Activated T-helper 2 cell treated with anti-CD3 and anti-CD28 coated beads, Interferon-gamma antibody, Interleukin-2, Interleukin-4, amounts not matched to agents 10 μg/mL and 5 μg/mL and 100 μg/mL, durations not matched to agents 14 hours and 24 hours and 36 hours (primary cell): ENCODE measurements around the gene MYBL2. TPM values are rescaled to one million over a fixed set of nuclear protein-coding genes. Genes with fewer than 3 reads are reported as not detected.
A peak's percentile ranks its signal among the peaks of the same experiment; 100 is the strongest.

Experiments
- DNase-seq: peaks from one replicate; pipeline ENCODE4 v3.0.0; 2021; ENCODE audit warnings: low spot score
- H3K27ac Mint-ChIP-seq: one replicate; pipeline ENCODE4 v1.8.0; 2021; ENCODE audit warnings: mixed read lengths
- H3K27me3 Mint-ChIP-seq: one replicate; pipeline ENCODE4 v1.8.0; 2021; ENCODE audit warnings: low read depth, mixed read lengths
- H3K36me3 Mint-ChIP-seq: one replicate; pipeline ENCODE4 v1.8.0; 2021; ENCODE audit warnings: low read depth, mixed read lengths
- H3K4me1 Mint-ChIP-seq: one replicate; pipeline ENCODE4 v1.8.0; 2021; ENCODE audit warnings: low read depth, mixed read lengths
- H3K4me3 Mint-ChIP-seq: one replicate; pipeline ENCODE4 v1.8.0; 2021; ENCODE audit warnings: low read depth, mild to moderate bottlenecking, moderate library complexity, mixed read lengths
- H3K9me3 Mint-ChIP-seq: one replicate; pipeline ENCODE4 v1.8.0; 2021; ENCODE audit warnings: mixed read lengths
- intact Hi-C: fragments of 100-400 bp; cut with micrococcal nuclease; formaldehyde crosslinking; loops from one replicate; pipeline ENCODE4 v1.15.1; 2023
- total RNA-seq: library from RNA; stranded (reverse); gene quantifications from 2 replicates; pipeline ENCODE4 v1.2.3, GENCODE V29; 2022

Gene MYBL2
- total RNA-seq, 1 donor from 2014 or later = 88.6 TPM

DNA sequence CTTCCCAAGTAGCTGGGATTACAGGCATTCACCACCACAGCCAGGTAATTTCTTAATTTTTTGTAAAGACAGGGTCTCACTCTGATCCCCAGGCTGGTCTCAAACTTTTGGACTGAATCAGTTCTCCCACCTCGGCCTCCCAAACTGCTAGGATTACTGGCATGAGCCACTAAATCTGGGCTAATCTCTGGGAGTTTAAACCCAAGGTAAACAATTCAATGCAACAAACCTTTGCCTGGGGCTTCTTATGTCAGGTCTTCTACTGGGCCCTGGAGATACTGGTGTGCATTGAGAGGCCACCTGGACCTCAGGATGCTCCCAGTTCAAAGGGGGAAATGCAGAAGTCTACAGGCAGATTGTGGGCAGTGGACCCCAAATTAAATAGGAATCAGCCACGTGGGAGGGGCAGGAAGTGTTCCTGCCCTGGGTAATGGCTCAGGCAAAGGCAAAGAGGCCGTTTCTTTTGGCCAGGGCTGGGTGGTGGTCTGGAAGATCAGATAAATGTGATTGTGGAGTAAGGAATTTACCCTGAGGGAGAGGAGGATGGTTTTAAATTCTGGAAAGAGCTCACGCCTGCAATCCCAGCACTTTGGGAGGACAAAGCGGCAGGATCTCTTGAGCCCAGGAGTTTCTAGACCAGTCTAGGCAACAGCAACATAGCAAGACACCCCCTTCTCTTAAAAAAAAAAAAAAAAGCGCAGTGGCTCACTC, 1.3 kb upstream of the MYBL2 start:
- peaks cover 3% of the 10 kb centered on the region for H3K27me3 Mint-ChIP-seq
- intact Hi-C loops = no loop called here
- no peak overlapping the region for H3K27ac Mint-ChIP-seq
- DNase-seq = no peak
- H3K36me3 Mint-ChIP-seq = peaks cover 3% of the 10 kb centered on the region
- H3K4me3 Mint-ChIP-seq = peak overlapping the region; percentile 74
- peaks cover 6% of the 10 kb centered on the region for H3K4me1 Mint-ChIP-seq
- no peaks in the 10 kb centered on the region for H3K9me3 Mint-ChIP-seq

DNA sequence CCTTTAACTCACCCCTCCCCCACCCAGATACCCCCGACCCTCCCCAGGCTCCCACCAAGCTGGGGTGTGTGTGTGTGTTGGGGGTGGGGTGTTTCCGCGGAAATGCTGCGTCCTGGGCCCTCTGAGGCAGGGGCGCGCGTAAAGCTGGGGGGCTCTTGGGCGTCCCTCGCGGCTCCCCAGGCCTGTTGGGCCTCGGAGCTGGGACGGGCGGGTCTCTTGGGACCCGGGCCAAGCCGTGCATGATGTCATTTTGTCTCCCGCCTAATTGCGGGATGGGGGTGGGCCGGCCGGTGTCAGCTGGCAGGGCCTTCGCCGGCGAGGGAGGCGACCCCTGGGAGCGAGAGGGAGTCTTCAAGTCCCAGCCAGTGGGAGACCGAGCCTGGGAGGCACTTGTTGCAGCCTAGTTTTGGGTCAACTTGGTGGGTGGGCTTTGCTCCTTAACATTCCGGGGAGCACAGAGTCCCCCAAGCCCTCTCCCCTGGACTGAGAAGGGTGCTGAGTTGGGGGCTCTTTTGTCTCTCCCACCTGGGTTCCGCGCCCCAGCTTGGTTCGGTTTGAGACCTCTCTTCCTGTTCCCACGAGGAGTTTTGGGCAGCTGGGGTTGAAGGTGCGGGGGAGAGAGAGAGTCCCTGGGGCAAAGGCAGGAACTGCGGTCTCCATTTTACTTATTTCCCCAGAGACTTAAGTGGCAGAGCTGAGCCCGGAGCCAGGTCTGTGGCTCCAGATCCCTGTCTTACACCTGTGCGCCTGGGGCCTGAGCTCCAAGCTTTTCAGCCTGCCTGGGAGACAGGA, 623 bp downstream of the MYBL2 start:
- DNase-seq = peak; percentile 12
- H3K9me3 Mint-ChIP-seq = no peaks in the 10 kb centered on the region
- intact Hi-C loops = no loop called here
- H3K4me1 Mint-ChIP-seq = peaks cover 6% of the 10 kb centered on the region
- peak overlapping the region; percentile 68 for H3K27ac Mint-ChIP-seq
- peaks cover 3% of the 10 kb centered on the region for H3K27me3 Mint-ChIP-seq
- peaks cover 6% of the 10 kb centered on the region for H3K36me3 Mint-ChIP-seq
- H3K4me3 Mint-ChIP-seq = peak overlapping the region; percentile 80

DNA sequence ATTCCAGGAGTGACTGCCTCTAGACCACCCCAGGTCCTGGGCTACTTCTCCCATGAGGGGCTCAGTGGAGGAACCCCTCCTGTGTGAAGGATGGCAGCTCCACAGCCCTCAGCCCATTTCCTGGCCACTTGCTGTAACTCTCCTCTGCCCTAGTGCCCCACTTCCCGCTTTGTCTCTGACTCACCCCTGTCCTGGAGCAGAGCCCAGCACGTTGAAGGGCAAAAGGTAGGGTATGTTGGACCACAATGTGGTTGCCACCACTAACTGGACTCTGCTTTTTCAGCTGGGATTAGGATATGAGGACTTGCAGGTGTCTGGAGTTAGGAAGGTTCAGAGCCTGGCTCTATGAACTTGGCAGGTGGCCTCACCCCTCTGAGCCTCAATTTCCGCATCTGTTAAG, 2.4 kb downstream of the MYBL2 start:
- DNase-seq = no peak
- peaks cover 6% of the 10 kb centered on the region for H3K4me1 Mint-ChIP-seq
- H3K36me3 Mint-ChIP-seq = peaks cover 13% of the 10 kb centered on the region
- peaks cover 3% of the 10 kb centered on the region for H3K27me3 Mint-ChIP-seq
- H3K9me3 Mint-ChIP-seq = no peaks in the 10 kb centered on the region
- intact Hi-C loops = no loop called here
- H3K27ac Mint-ChIP-seq = no peak overlapping the region
- no peak overlapping the region for H3K4me3 Mint-ChIP-seq

DNA sequence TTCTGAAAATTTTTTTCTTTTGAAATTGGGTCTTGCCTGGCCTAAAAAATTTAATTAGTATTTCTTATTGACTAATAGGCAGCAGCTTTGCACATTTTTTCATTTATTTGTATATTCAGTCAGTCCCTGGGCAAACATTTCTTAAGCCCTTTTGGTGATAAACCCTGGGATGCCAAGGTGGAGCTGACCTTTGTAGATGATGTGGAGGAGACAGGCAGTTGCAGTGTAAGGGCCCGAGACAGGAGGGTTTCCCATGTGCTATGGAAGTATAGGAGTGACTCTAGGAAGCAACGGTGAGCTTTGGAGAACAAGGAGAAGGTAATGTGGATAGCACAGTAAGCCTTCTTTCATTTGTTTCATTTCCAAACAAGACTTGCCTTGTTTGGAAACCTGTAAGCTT, 3.5 kb downstream of the MYBL2 start:
- Mint-ChIP-seq H3K4me3 (no peak overlapping the region), H3K4me1 (peaks cover 6% of the 10 kb centered on the region), H3K36me3 (peaks cover 13% of the 10 kb centered on the region), H3K27me3 (peaks cover 3% of the 10 kb centered on the region), H3K9me3 (no peaks in the 10 kb centered on the region), H3K27ac (no peak overlapping the region)
- intact Hi-C loops = loop anchor here (5.0 kb wide), 1 partner anchor 932 kb away; no protein-coding TSS in a partner anchor
- no peak for DNase-seq

DNA sequence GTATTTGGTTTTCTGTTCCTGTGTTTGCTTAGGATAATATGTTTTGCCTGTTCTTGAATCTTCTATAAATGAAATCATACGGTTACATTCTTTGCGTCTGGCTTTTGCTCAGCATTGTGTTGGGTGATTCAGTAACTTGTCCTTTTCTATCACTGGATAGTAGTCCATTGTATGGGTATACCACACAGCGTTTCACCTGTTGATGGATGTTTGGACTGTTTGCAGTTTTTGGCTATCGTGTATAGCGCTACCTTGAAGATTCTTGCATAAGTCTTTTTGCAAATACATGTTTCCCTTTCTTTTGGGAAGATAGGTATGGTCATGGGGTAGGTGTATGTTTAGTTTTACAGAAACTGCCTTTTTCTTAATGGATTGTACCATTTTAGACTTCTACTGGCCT, 9.5 kb downstream of the MYBL2 start:
- intact Hi-C loops = no loop called here
- H3K4me3 Mint-ChIP-seq = no peak overlapping the region
- DNase-seq = no peak
- no peak overlapping the region for H3K27ac Mint-ChIP-seq
- H3K36me3 Mint-ChIP-seq = peaks cover 33% of the 10 kb centered on the region
- H3K4me1 Mint-ChIP-seq = peaks cover under 1% of the 10 kb centered on the region
- H3K27me3 Mint-ChIP-seq = no peaks in the 10 kb centered on the region
- no peaks in the 10 kb centered on the region for H3K9me3 Mint-ChIP-seq

DNA sequence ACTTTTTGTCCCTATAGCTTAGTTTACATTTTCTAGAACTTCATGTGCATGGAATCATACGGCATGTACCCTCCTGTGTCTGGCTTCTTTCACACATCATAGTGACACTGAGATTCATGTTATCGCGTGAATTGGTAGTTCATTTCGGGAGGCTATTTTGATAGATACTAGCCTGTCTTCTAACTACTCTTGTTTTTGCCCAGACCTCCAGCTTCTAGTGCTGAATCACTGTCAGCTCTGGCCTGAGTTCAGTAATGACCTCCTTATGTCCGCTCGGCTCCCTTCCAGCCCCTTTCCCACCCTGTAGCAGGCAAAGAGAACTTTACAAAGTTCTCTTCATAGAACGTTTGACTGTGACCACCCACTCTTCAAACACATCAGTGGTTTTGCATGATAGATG, 14.1 kb downstream of the MYBL2 start:
- H3K27me3 Mint-ChIP-seq = no peaks in the 10 kb centered on the region
- peaks cover 1% of the 10 kb centered on the region for H3K4me1 Mint-ChIP-seq
- no peak for DNase-seq
- intact Hi-C loops = no loop called here
- no peak overlapping the region for H3K4me3 Mint-ChIP-seq
- H3K36me3 Mint-ChIP-seq = peaks cover 28% of the 10 kb centered on the region
- no peak overlapping the region for H3K27ac Mint-ChIP-seq
- no peaks in the 10 kb centered on the region for H3K9me3 Mint-ChIP-seq

DNA sequence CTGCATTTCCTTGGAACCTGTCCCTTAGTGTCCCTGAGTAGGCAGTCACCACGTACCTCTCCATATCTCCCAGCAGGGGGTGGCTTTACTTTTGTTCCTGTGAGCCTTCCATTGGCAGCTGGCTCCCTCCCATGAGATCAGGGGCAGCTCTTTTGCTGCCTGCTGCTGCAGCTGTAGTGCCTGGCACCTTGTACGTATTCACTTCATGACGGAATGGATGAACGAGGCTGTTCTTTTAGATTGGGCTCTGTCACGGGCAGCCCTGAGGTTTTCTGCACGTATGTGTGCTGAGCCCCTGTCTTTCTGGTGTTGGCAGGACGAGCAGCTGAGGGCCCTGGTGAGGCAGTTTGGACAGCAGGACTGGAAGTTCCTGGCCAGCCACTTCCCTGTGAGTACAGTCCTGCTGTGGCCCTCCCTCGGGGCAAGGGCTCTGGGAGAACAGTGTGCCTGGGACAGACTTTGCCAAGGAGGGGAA, 14.6 kb downstream of the MYBL2 start:
- no peak for DNase-seq
- intact Hi-C loops = no loop called here
- Mint-ChIP-seq H3K4me3 (no peak overlapping the region), H3K4me1 (peaks cover 1% of the 10 kb centered on the region), H3K9me3 (no peaks in the 10 kb centered on the region), H3K27ac (no peak overlapping the region), H3K36me3 (peaks cover 28% of the 10 kb centered on the region), H3K27me3 (no peaks in the 10 kb centered on the region)

DNA sequence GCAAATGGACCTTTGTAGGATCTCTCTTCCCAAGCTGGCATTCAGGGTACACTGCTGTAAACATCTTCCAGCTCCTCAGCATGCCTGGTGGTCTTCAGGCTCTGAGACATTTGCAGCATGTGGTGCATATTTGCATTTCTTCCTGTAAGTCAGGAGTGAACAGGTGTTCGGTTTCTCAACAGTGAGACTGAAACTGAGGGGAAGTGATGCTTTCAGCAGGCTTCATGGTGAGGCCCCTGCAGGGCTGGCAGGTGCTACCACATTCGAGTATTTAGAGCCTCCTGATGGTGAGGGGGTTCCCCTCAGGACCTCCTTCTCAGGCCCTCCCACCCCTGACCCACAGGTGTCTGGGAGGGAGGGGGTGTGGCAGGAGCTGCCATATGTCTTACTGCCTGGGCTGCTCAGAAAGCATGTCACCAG, 15.1 kb downstream of the MYBL2 start:
- Mint-ChIP-seq H3K27me3 (no peaks in the 10 kb centered on the region), H3K27ac (no peak overlapping the region), H3K9me3 (no peaks in the 10 kb centered on the region), H3K36me3 (peaks cover 26% of the 10 kb centered on the region), H3K4me3 (no peak overlapping the region), H3K4me1 (peaks cover 1% of the 10 kb centered on the region)
- intact Hi-C loops = no loop called here
- DNase-seq = no peak

DNA sequence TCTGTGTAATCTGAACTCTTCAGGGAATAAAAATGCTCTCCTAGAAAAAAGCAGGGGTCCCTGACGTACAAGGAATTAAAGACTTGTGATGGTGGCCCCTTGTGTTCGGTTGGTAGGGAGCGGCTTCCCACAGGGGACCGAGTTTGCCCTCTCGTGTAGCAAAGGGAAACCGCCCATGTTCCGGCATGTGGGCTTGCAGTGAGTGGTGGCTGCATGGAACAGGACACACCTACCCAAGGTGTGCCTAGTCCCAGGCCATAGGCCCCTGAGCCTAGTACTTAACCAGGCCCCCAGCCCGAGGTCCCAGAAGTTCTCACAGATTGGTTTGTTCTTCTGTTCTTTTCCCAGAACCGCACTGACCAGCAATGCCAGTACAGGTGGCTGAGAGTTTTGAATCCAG, 15.5 kb downstream of the MYBL2 start:
- intact Hi-C loops = no loop called here
- H3K9me3 Mint-ChIP-seq = no peaks in the 10 kb centered on the region
- H3K27ac Mint-ChIP-seq = no peak overlapping the region

DNA sequence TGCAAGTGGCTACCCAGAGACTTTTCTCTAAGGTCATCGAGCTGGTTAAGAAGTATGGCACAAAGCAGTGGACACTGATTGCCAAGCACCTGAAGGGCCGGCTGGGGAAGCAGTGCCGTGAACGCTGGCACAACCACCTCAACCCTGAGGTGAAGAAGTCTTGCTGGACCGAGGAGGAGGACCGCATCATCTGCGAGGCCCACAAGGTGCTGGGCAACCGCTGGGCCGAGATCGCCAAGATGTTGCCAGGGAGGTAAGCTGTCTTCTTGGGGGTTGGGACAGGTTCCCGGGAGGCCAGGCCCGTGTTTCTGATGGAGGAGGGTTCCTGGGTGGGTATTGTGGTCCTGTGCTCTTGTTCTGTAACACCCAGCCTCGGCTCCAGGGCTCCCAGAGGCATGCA, 19.9 kb downstream of the MYBL2 start:
- DNase-seq = no peak
- Mint-ChIP-seq H3K9me3 (no peaks in the 10 kb centered on the region), H3K27ac (no peak overlapping the region), H3K4me1 (peaks cover under 1% of the 10 kb centered on the region), H3K27me3 (no peaks in the 10 kb centered on the region), H3K4me3 (no peak overlapping the region), H3K36me3 (peaks cover 29% of the 10 kb centered on the region)
- intact Hi-C loops = no loop called here

More for the DNA sequence above, 15.5 kb downstream of the MYBL2 start:
- Mint-ChIP-seq H3K4me3 (no peak overlapping the region), H3K36me3 (peaks cover 27% of the 10 kb centered on the region), H3K27me3 (no peaks in the 10 kb centered on the region), H3K4me1 (peaks cover 1% of the 10 kb centered on the region)
- DNase-seq = no peak

DNA sequence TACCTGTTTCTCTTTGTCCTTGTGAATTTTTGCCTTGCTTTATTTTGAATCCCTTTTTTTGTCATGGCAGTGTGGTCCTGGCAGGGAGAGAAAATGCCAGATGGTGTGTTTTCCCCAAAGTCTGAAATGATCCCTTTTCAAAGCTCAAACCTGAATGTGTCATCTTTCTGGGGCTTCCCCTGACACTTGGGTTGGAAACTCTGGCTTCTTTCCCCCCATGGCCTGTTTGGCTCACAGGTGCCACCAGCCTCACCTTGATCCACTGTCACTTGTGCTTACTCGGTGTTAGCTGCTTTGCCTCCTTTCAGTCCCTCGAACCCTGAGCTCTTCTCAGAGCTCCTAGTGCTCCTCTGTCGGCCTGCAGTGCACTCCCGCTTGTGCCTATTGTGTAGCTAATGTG, 22.3 kb downstream of the MYBL2 start:
- DNase-seq = no peak
- intact Hi-C loops = no loop called here
- H3K9me3 Mint-ChIP-seq = no peaks in the 10 kb centered on the region
- H3K27me3 Mint-ChIP-seq = no peaks in the 10 kb centered on the region
- no peak overlapping the region for H3K4me3 Mint-ChIP-seq
- H3K4me1 Mint-ChIP-seq = peaks cover 1% of the 10 kb centered on the region
- no peak overlapping the region for H3K27ac Mint-ChIP-seq
- peaks cover 28% of the 10 kb centered on the region for H3K36me3 Mint-ChIP-seq

DNA sequence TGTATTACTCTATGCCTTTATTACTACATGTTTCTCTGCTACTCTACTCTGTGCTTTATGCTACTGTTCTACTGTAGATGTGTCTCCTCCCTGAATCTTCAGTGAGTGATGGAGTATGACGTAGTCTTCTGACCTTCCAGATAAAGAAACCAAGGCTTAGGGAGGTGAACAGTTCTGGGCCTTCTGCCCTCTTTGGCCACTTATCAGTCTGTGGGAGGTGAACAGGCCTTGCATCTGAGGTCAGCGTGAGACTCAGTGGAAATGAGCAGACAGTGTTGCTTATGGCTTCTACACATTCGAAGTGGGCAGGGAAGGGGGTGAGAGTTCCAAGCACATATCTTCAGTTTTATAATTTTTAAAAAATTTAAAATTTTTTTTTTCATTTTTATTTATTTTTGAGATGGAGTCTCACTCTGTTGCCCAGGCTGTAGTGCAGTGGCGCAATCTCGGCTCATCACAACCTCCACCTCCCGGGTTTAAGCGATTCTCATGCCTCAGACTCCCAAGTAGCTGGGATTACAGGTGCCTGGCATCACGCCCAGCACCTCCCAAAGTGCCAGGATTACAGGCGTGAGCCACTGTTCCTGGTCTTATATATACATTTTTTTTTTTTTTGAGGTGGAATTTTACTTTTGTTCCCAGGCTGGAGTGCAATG, 24.2 kb downstream of the MYBL2 start:
- H3K9me3 Mint-ChIP-seq = no peaks in the 10 kb centered on the region
- no peak for DNase-seq
- peaks cover 35% of the 10 kb centered on the region for H3K36me3 Mint-ChIP-seq
- no peak overlapping the region for H3K27ac Mint-ChIP-seq
- peaks cover 4% of the 10 kb centered on the region for H3K4me1 Mint-ChIP-seq
- H3K27me3 Mint-ChIP-seq = no peaks in the 10 kb centered on the region
- H3K4me3 Mint-ChIP-seq = no peak overlapping the region
- intact Hi-C loops = no loop called here
